Measurements from ENCODE around the gene TSSC4. TPM values are rescaled to one million over a fixed set of nuclear protein-coding genes. Genes with fewer than 3 reads are reported as not detected.

TSSC4 gene
- total RNA-seq: 10 to 100 TPM; 36.7 to 38.5 TPM

DNA sequence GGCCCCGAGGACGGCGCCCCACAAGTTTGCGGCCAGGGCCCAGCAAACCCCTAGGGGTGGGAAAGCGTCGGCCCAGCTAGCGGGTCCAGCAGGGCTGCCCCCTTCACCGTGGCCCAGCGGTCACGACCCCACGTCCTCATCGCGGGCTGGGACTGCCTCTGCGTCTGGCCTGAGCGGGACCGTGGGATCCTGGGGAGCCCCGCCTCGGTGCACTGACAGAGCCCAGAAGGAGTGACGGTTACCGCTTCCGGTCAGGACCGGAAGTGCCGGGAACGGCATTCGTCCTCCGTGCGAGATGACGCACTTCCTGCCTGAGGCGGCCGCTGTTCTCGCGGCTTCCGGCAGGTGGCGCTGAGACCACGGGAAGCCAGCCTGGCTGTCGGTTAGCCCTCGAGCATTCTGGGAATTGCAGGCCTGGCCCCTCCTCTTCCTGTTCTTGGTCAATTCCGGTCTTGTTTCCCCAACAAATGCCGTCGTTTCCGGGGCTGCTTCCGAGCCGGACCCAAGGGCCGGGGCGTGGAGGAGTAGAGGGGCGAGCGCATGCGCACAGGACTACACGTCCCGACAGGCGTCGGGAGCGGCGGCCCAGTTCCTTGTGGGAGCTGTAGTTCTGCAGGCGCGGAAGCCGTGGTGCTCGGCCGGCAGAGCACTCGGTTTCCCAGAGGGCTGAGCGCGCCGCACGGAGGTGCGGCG lies at the start of gene TSSC4:
TSSC4 (plus strand) TSS at position 682 of the 693 bp plus-strand sequence. CDS start 1,884 bp downstream, outside the sequence.

DNA sequence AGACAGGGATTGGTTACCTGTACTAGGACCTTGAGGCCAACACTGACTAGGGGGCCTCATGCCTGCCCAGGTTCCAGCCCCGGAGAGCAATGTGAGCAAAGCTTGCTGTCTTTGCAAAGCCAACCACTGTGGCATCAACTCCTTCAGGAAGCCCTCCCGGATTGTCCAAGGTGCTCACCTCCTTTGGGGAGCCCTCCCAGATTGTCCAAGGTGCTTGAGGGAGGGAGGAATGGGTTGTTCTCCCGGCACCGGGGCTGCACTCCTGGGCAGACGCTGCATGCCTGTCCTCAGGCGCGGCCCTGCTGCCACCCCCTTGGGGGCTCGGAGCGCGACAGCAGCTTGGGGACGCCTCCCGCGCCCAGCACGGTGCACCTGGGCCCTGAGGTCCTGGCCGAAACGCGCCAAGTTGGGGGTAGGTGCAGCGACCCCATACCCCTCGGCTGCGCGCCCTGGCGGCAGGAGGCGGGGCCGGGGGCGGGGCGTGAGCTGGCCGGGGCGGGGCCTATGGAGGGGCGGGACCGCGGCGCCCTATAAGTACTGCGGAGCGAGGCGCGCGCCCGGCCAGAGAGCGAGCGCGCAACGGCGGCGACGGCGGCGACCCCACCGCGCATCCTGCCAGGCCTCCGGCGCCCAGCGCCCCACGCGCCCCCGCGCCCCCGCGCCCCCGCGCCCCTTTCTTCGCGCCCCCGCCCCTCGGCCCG lies 23.6 kb upstream of the TSSC4 start, which contains the start of gene CD81:
CD81 (plus strand) TSS at position 560 of the 701 bp plus-strand sequence. CDS start 240 bp downstream, outside the sequence.

GRCh38 chr11:2443881-2444820 lies 43.6 kb downstream of the TSSC4 start, which contains the start of gene TRPM5:
Gene TRPM5 (minus strand): TSS chr11:2444514. CDS start chr11:2423036, 21,478 bp downstream.

GRCh38 chr11:2444821-2445745 lies 44.5 kb downstream of the TSSC4 start, which contains the start of gene KCNQ1:
Gene KCNQ1 (plus strand): TSS chr11:2445008. CDS start chr11:2445099, 91 bp downstream.

Other genes with a start within 250 kb of the TSSC4 start
- gene INS, start 239.5 kb upstream of the TSSC4 start, total RNA-seq: not detected
- not detected for gene TH, start 228.9 kb upstream of the TSSC4 start, total RNA-seq
- gene ASCL2, start 130.2 kb upstream of the TSSC4 start, total RNA-seq: under 1 TPM; 0.45 to 0.48 TPM
- gene C11orf21, start 98.8 kb upstream of the TSSC4 start, total RNA-seq: 10 to 100 TPM; 68.0 to 71.7 TPM
- 10 to 100 TPM; 54.7 to 59.5 TPM for gene TSPAN32, start 98.7 kb upstream of the TSSC4 start, total RNA-seq
- 100 to 1,000 TPM; 115 to 121 TPM for gene CD81, start 23.4 kb upstream of the TSSC4 start, total RNA-seq
- under 1 TPM in 1 of 2 experiments, not detected in 1; 0.05 TPM for gene TRPM5, start 43.8 kb downstream of the TSSC4 start, total RNA-seq
- gene KCNQ1, start 44.3 kb downstream of the TSSC4 start, total RNA-seq: 10 to 100 TPM; 26.9 to 28.7 TPM

Data from activated naive CD4-positive, alpha-beta T cell treated with anti-CD3 and anti-CD28 coated beads, Interleukin-2, amount 10 ng/mL, durations not matched to agents 5 hours and 36 hours (primary cell).